Measurements from ENCODE around the gene PTPRN. TPM values are rescaled to one million over a fixed set of nuclear protein-coding genes. Genes with fewer than 3 reads are reported as not detected.

The PTPRN gene
- total RNA-seq, 1 donor from 2014 or later, result 17.5 TPM

- no peak for TF ChIP-seq CTCF (conservative IDR thresholded peaks at IDR 0.05)
- peak overlapping the region; percentile 81 for H3K4me3 Mint-ChIP-seq
- no peaks in the 10 kb centered on the region for H3K9me3 Mint-ChIP-seq
- peaks cover 14% of the 10 kb centered on the region for H3K4me1 Mint-ChIP-seq (ENCODE audit: unreplicated experiment)
- H3K27me3 Mint-ChIP-seq, result peaks cover 33% of the 10 kb centered on the region
- H3K36me3 Mint-ChIP-seq, result no peaks in the 10 kb centered on the region
- DNase-seq (ENCODE audit: extremely low spot score, unreplicated experiment), result no peak
- H3K27ac Mint-ChIP-seq, result peak overlapping the region; percentile 98
Measured at GRCh38 chr2:219249203-219249980, 59.8 kb downstream of the PTPRN start.

- Mint-ChIP-seq H3K36me3 (no peaks in the 10 kb centered on the region), H3K9me3 (no peaks in the 10 kb centered on the region), H3K4me3 (peak overlapping the region; percentile 81), H3K27me3 (peaks cover 30% of the 10 kb centered on the region), H3K27ac (peak overlapping the region; percentile 98), H3K4me1 (ENCODE audit: unreplicated experiment) (peaks cover 14% of the 10 kb centered on the region)
- TF ChIP-seq CTCF (conservative IDR thresholded peaks at IDR 0.05), result no peak
- no peak for DNase-seq (ENCODE audit: extremely low spot score, unreplicated experiment)
Measured at GRCh38 chr2:219248845-219249202, 60.4 kb downstream of the PTPRN start.

GRCh38 chr2:219247678-219248642 lies 61.2 kb downstream of the PTPRN start:
- H3K36me3 Mint-ChIP-seq, result no peaks in the 10 kb centered on the region
- no peaks in the 10 kb centered on the region for H3K9me3 Mint-ChIP-seq
- H3K27me3 Mint-ChIP-seq, result peaks cover 23% of the 10 kb centered on the region
- TF ChIP-seq CTCF (conservative IDR thresholded peaks at IDR 0.05), result no peak
- peak overlapping the region; percentile 98 for H3K27ac Mint-ChIP-seq
- H3K4me1 Mint-ChIP-seq (ENCODE audit: unreplicated experiment), result peaks cover 14% of the 10 kb centered on the region
- peak overlapping the region; percentile 81 for H3K4me3 Mint-ChIP-seq
- no peak for DNase-seq (ENCODE audit: extremely low spot score, unreplicated experiment)

- Mint-ChIP-seq H3K4me3 (peak overlapping the region; percentile 95), H3K9me3 (no peaks in the 10 kb centered on the region), H3K27ac (peak overlapping the region; percentile 93), H3K27me3 (peaks cover 9% of the 10 kb centered on the region), H3K4me1 (ENCODE audit: unreplicated experiment) (peaks cover 14% of the 10 kb centered on the region), H3K36me3 (no peaks in the 10 kb centered on the region)
- TF ChIP-seq CTCF (conservative IDR thresholded peaks at IDR 0.05), result no peak
- no peak for DNase-seq (ENCODE audit: extremely low spot score, unreplicated experiment)
Measured at GRCh38 chr2:219246559-219246958, 62.6 kb downstream of the PTPRN start.

GRCh38 chr2:219245899-219246230 lies 63.3 kb downstream of the PTPRN start:
- H3K27me3 Mint-ChIP-seq, result peaks cover 2% of the 10 kb centered on the region
- H3K4me1 Mint-ChIP-seq (ENCODE audit: unreplicated experiment), result peaks cover 14% of the 10 kb centered on the region
- peak overlapping the region; percentile 93 for H3K27ac Mint-ChIP-seq
- DNase-seq (ENCODE audit: extremely low spot score, unreplicated experiment), result no peak
- H3K4me3 Mint-ChIP-seq, result peak overlapping the region; percentile 95
- TF ChIP-seq CTCF (conservative IDR thresholded peaks at IDR 0.05), result no peak
- H3K9me3 Mint-ChIP-seq, result no peaks in the 10 kb centered on the region
- no peaks in the 10 kb centered on the region for H3K36me3 Mint-ChIP-seq

Data from type B pancreatic cell (in vitro differentiated cells).